KMS-11 (cell line): ENCODE measurements around the gene ZNF562.

Source experiments
- H2AFZ ChIP-seq: fragments of 200-600 bp; sonication (generic); 2 replicates; pipeline ENCODE4 v1.6.1; 2016; ENCODE audit warnings: antibody characterized with exemption, mixed run types, low read depth
- H3K27ac ChIP-seq: fragments of 200-600 bp; sonication (generic); 2 replicates; pipeline ENCODE4 v1.6.1; 2016; ENCODE audit warnings: mild to moderate bottlenecking, mixed run types
- H3K27me3 ChIP-seq: fragments of 200-600 bp; sonication (generic); 2 replicates; pipeline ENCODE4 v1.6.1; 2017; ENCODE audit warnings: mild to moderate bottlenecking, low read depth, mixed run types, moderate library complexity; ENCODE audit not compliant: insufficient read depth
- H3K36me3 ChIP-seq: fragments of 200-600 bp; sonication (generic); 2 replicates; pipeline ENCODE4 v1.6.1; 2017; ENCODE audit warnings: mild to moderate bottlenecking, mixed run types; ENCODE audit not compliant: insufficient read depth
- H3K4me1 ChIP-seq: fragments of 200-600 bp; sonication (generic); 2 replicates; pipeline ENCODE4 v1.6.1; 2016; ENCODE audit warnings: mild to moderate bottlenecking, low read depth, mixed run types; ENCODE audit not compliant: poor library complexity, severe bottlenecking
- H3K4me2 ChIP-seq: fragments of 200-600 bp; sonication (generic); 2 replicates; pipeline ENCODE4 v1.7.0; 2016; ENCODE audit warnings: mild to moderate bottlenecking, mixed run types
- H3K4me3 ChIP-seq: fragments of 200-600 bp; sonication (generic); IDR thresholded peaks from 2 replicates; pipeline ENCODE4 v1.6.1; 2017; ENCODE audit warnings: low read depth, low read length, mixed read lengths; ENCODE audit not compliant: insufficient read depth
- H3K79me2 ChIP-seq: fragments of 200-600 bp; sonication (generic); 2 replicates; pipeline ENCODE4 v1.6.1; 2016; ENCODE audit warnings: low read depth, mixed run types; ENCODE audit not compliant: insufficient read depth
- H3K9ac ChIP-seq: fragments of 200-600 bp; sonication (generic); 2 replicates; pipeline ENCODE4 v1.6.1; 2016; ENCODE audit warnings: mild to moderate bottlenecking, mixed run types
- H4K20me1 ChIP-seq: fragments of 200-600 bp; sonication (generic); 2 replicates; pipeline ENCODE4 v1.6.1; 2016; ENCODE audit warnings: mild to moderate bottlenecking, mixed run types; ENCODE audit not compliant: insufficient read depth
- CTCF ChIP-seq: fragments of 200-600 bp; sonication (generic); conservative IDR thresholded peaks from 2 replicates; pipeline ENCODE4 v1.6.1; 2017; ENCODE audit warnings: low read depth, mild to moderate bottlenecking, antibody characterized with exemption, low read length, moderate library complexity, mixed read lengths

ZNF562 gene

GRCh38 chr19:9622531-9622930 is 52.4 kb downstream of the ZNF562 start:
- no peak for TF ChIP-seq CTCF
- H3K27ac ChIP-seq, result no peak overlapping the region
- H3K27me3 ChIP-seq, result no peaks in the 10 kb centered on the region
- H3K4me1 ChIP-seq, result peaks cover 9% of the 10 kb centered on the region
- H3K9ac ChIP-seq, result no peak overlapping the region
- H3K79me2 ChIP-seq, result peaks cover 5% of the 10 kb centered on the region; the same call in 1 of the 2 replicates
- H3K4me2 ChIP-seq, result no peak overlapping the region
- H4K20me1 ChIP-seq, result no peaks in the 10 kb centered on the region
- no peaks in the 10 kb centered on the region; the same call in 1 of the 2 replicates for H3K36me3 ChIP-seq
- H2AFZ ChIP-seq, result no peak overlapping the region
- no peak overlapping the region for H3K4me3 ChIP-seq

- peak within 1 kb of the TSS; percentile 95 for H2AFZ ChIP-seq
- no peaks in the 10 kb centered on the region; the same call in 1 of the 2 replicates for H3K36me3 ChIP-seq
- no peaks in the 10 kb centered on the region for H4K20me1 ChIP-seq
- peak within 1 kb of the TSS; percentile 33 for H3K4me3 ChIP-seq
- peaks cover 5% of the 10 kb centered on the region; the same call in 1 of the 2 replicates for H3K79me2 ChIP-seq
- H3K4me1 ChIP-seq, result peaks cover 9% of the 10 kb centered on the region
- TF ChIP-seq CTCF, result no peak
- H3K27me3 ChIP-seq, result no peaks in the 10 kb centered on the region
- H3K4me2 ChIP-seq, result peak within 1 kb of the TSS; percentile 64
- H3K27ac ChIP-seq, result peak within 1 kb of the TSS; percentile 90
- H3K9ac ChIP-seq, result peak within 1 kb of the TSS; percentile 88
These were observed 53.5 kb downstream of the ZNF562 start, which contains the start of gene ZNF561 for GRCh38 chr19:9621156-9622037. Gene ZNF561, minus strand, starts transcription at chr19:9621232. Its CDS starts 1,776 bp downstream, at chr19:9619456.

- H3K79me2 ChIP-seq, result peaks cover 5% of the 10 kb centered on the region; the same call in 1 of the 2 replicates
- peaks cover 9% of the 10 kb centered on the region for H3K4me1 ChIP-seq
- peak overlapping the region; percentile 33 for H3K4me3 ChIP-seq
- peak overlapping the region; percentile 95 for H2AFZ ChIP-seq
- peak overlapping the region; percentile 88 for H3K9ac ChIP-seq
- H3K4me2 ChIP-seq, result peak overlapping the region; percentile 64
- H4K20me1 ChIP-seq, result no peaks in the 10 kb centered on the region
- H3K27me3 ChIP-seq, result no peaks in the 10 kb centered on the region
- H3K27ac ChIP-seq, result peak overlapping the region; percentile 90
- H3K36me3 ChIP-seq, result peaks cover 3% of the 10 kb centered on the region; the same call in 1 of the 2 replicates
- no peak for TF ChIP-seq CTCF
These were observed 54.1 kb downstream of the ZNF562 start for GRCh38 chr19:9620842-9621155.

- H3K27me3 ChIP-seq, result no peaks in the 10 kb centered on the region
- no peak overlapping the region for H2AFZ ChIP-seq
- no peak overlapping the region for H3K9ac ChIP-seq
- H4K20me1 ChIP-seq, result no peaks in the 10 kb centered on the region
- no peak for TF ChIP-seq CTCF
- no peak overlapping the region for H3K27ac ChIP-seq
- H3K4me2 ChIP-seq, result no peak overlapping the region
- no peak overlapping the region for H3K4me3 ChIP-seq
- H3K4me1 ChIP-seq, result peaks cover 3% of the 10 kb centered on the region
- H3K79me2 ChIP-seq, result peaks cover 5% of the 10 kb centered on the region; the same call in 1 of the 2 replicates
- H3K36me3 ChIP-seq, result peaks cover 23% of the 10 kb centered on the region; the same call in 1 of the 2 replicates
These were observed 59.1 kb downstream of the ZNF562 start for GRCh38 chr19:9615844-9616243.
